CD14-positive monocyte (primary cell): ENCODE measurements around the gene MPST. TPM values are rescaled to one million over a fixed set of nuclear protein-coding genes. Genes with fewer than 3 reads are reported as not detected.

Source experiments
- DNase-seq, 3 donors: peaks; one replicate each; pipeline ENCODE4 v3.0.0-alpha.2; 2011 to 2022
- H2AFZ ChIP-seq: 2 replicates; pipeline ENCODE4 v1.6.0; 2012; ENCODE audit warnings: mild to moderate bottlenecking, low read depth, low read length, inconsistent platforms; ENCODE audit not compliant: insufficient read depth, poor library complexity, severe bottlenecking
- H3K27ac ChIP-seq, 2 donors: 1 replicate in 1 of 2; 2 replicates in 1 of 2; pipeline ENCODE4 v1.5.1; 2012 to 2013; ENCODE audit warnings: low read length in 2 of 2, control low read depth in 1 of 2, inconsistent platforms in 1 of 2, low read depth in 1 of 2, mild to moderate bottlenecking in 1 of 2
- H3K27me3 ChIP-seq, 2 donors: one replicate each; pipeline versions ENCODE4 v1.6.0 to v1.6.1; 2011 to 2013; ENCODE audit warnings: low read length in 2 of 2; ENCODE audit not compliant: control insufficient read depth in 2 of 2, insufficient read depth in 2 of 2
- H3K36me3 ChIP-seq, 2 donors: replicated peaks in 1 of 2; 1 replicate in 1 of 2; 2 replicates in 1 of 2; pipeline versions ENCODE4 v1.5.1 to v1.6.1; 2012 to 2013; ENCODE audit warnings: low read length in 2 of 2, control low read depth in 1 of 2, inconsistent platforms in 1 of 2, mild to moderate bottlenecking in 1 of 2; ENCODE audit not compliant: insufficient read depth in 2 of 2, control insufficient read depth in 1 of 2
- H3K4me1 ChIP-seq, 2 donors: 1 replicate in 1 of 2; 2 replicates in 1 of 2; pipeline versions ENCODE4 v1.5.1 to v1.6.1; 2012 to 2013; ENCODE audit warnings: low read length in 2 of 2, control low read depth in 1 of 2, inconsistent platforms in 1 of 2, mild to moderate bottlenecking in 1 of 2, moderate library complexity in 1 of 2; ENCODE audit not compliant: insufficient read depth in 2 of 2, control insufficient read depth in 1 of 2
- H3K4me2 ChIP-seq: replicated peaks from 2 replicates; pipeline ENCODE3; 2012; ENCODE audit warnings: low read length, moderate library complexity, mild to moderate bottlenecking; ENCODE audit not compliant: poor library complexity, severe bottlenecking; ENCODE audit errors: extremely low read depth
- H3K4me3 ChIP-seq, 3 experiments: fragments of 200-600 bp in 1 of 3; sonication (generic) in 1 of 3; replicated peaks in 1 of 3; 1 replicate in 2 of 3; 2 replicates in 1 of 3; pipeline ENCODE4 v1.5.1; 2011 to 2013; ENCODE audit warnings: low read length in 3 of 3, mild to moderate bottlenecking in 3 of 3, control low read depth in 2 of 3, low read depth in 2 of 3, inconsistent platforms in 1 of 3, moderate library complexity in 1 of 3
- H3K79me2 ChIP-seq: 2 replicates; pipeline ENCODE4 v1.6.0; 2012; ENCODE audit warnings: mild to moderate bottlenecking, control low read depth, inconsistent platforms, low read length, moderate library complexity; ENCODE audit not compliant: insufficient read depth
- H3K9ac ChIP-seq: 2 replicates; pipeline ENCODE4 v1.6.0; 2017; ENCODE audit warnings: low read length, mild to moderate bottlenecking; ENCODE audit not compliant: insufficient read depth, poor library complexity, severe bottlenecking
- H3K9me3 ChIP-seq, 2 donors: replicated peaks in 1 of 2; 1 replicate in 1 of 2; 2 replicates in 1 of 2; pipeline versions ENCODE4 v1.5.1 to v1.6.1; 2012 to 2013; ENCODE audit warnings: low read length in 2 of 2, control low read depth in 1 of 2; ENCODE audit not compliant: control insufficient read depth in 1 of 2, insufficient read depth in 1 of 2
- H4K20me1 ChIP-seq: 2 replicates; pipeline ENCODE4 v1.6.0; 2012; ENCODE audit warnings: mild to moderate bottlenecking, low read length, control low read depth, moderate library complexity; ENCODE audit not compliant: insufficient read depth
- H3K27ac Mint-ChIP-seq, 7 donors: one replicate each; pipeline ENCODE4 v1.8.0; 2020; ENCODE audit warnings: mild to moderate bottlenecking in 7 of 7, mixed read lengths in 7 of 7, moderate library complexity in 6 of 7, inconsistent platforms in 2 of 7
- H3K27me3 Mint-ChIP-seq, 3 donors: one replicate each; pipeline ENCODE4 v1.8.0; 2021 to 2022; ENCODE audit warnings: low read depth in 3 of 3, mild to moderate bottlenecking in 3 of 3, mixed read lengths in 3 of 3, moderate library complexity in 3 of 3, inconsistent platforms in 1 of 3
- H3K36me3 Mint-ChIP-seq, 2 donors: one replicate each; pipeline ENCODE4 v1.8.0; 2020; ENCODE audit warnings: mixed read lengths in 2 of 2, inconsistent platforms in 1 of 2, mild to moderate bottlenecking in 1 of 2
- H3K4me1 Mint-ChIP-seq: one replicate; pipeline ENCODE4 v1.8.0; 2020; ENCODE audit warnings: mild to moderate bottlenecking, mixed read lengths
- H3K4me3 Mint-ChIP-seq, 2 donors: one replicate each; pipeline ENCODE4 v1.8.0; 2020; ENCODE audit warnings: mild to moderate bottlenecking in 2 of 2, mixed read lengths in 2 of 2, moderate library complexity in 1 of 2
- H3K9me3 Mint-ChIP-seq, 7 donors: one replicate each; pipeline ENCODE4 v1.8.0; 2020 to 2022; ENCODE audit warnings: mixed read lengths in 7 of 7, mild to moderate bottlenecking in 6 of 7, moderate library complexity in 6 of 7, inconsistent platforms in 2 of 7
- WGBS: methylation state at CpG from one replicate; pipeline ENCODE4 v1.1.5; 2013; ENCODE audit warnings: missing lambda C conversion rate; ENCODE audit not compliant: insufficient coverage; 5-methylcytosine and 5-hydroxymethylcytosine counted together
- intact Hi-C, 2 donors: fragments of 100-400 bp; cut with micrococcal nuclease; formaldehyde crosslinking; loops; one replicate each; pipeline versions ENCODE4 v1.15.0 to v1.15.1; 2023
- polyA plus RNA-seq, 3 donors: library from polyadenylated mRNA; depleted of rRNA in 1 of 3; unstranded in 2 of 3; stranded (reverse) in 1 of 3; fragments of 300-500 nt in 2 of 3; fragments of >200 nt in 1 of 3; fragmentation: Illumina TruSeq in 2 of 3; gene quantifications; 1 replicate in 2 of 3; 2 replicates in 1 of 3; pipeline ENCODE4 v1.2.3, GENCODE V29; 2012 to 2021
- TF ChIP-seq, protein P1 (sequence below): fragments of 200-600 bp; IDR thresholded peaks from one replicate; pipeline ENCODE4 v1.8.0; 2022; ENCODE audit warnings: antibody characterized with exemption, mild to moderate bottlenecking

MPST gene
- polyA plus RNA-seq, 3 donors, result 27.9 to 53.7 (median 51.2) TPM

DNA sequence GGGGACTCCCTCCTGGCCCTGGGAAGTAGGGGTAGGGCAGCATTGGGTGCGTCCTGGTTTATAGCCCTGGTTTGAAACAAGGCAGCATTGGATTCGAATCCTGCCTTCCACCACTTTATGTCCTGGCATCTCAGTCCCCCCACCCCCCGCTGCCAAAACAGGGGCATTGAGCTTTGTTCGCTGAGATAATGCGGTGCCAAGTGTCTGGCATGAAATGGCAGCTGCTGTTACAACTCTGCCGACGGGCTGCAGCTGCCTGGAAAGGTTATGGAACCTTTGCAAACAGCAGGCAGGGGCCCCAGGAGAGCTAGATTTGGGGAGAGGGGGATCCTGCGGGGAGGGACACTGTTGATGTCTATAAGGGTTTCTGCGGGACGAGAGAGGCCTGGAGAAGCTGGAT, 2.2 kb upstream of the MPST start:
- peaks cover 23% of the 10 kb centered on the region for H4K20me1 ChIP-seq
- H3K27ac ChIP-seq, result no peak overlapping the region
- Mint-ChIP-seq H3K27me3 (peaks cover 0 to 1% (median 1%) of the 10 kb centered on the region in 3 donors), H3K9me3 (no peaks in the 10 kb centered on the region), H3K4me3 (no peak overlapping the region), H3K27ac (peak overlapping the region in 1 of 7 donors; percentile 35), H3K4me1 (peaks cover 41% of the 10 kb centered on the region), H3K36me3 (peaks cover 9 to 18% of the 10 kb centered on the region in 2 donors)
- no peak overlapping the region for H2AFZ ChIP-seq
- no peak overlapping the region for H3K4me3 ChIP-seq
- peaks cover 24 to 29% of the 10 kb centered on the region in 2 donors for H3K4me1 ChIP-seq
- intact Hi-C loops, result no loop called here
- WGBS, result over 99% methylated on average over 7 of the region's 10 CpGs
- TF ChIP-seq, protein P1, sequence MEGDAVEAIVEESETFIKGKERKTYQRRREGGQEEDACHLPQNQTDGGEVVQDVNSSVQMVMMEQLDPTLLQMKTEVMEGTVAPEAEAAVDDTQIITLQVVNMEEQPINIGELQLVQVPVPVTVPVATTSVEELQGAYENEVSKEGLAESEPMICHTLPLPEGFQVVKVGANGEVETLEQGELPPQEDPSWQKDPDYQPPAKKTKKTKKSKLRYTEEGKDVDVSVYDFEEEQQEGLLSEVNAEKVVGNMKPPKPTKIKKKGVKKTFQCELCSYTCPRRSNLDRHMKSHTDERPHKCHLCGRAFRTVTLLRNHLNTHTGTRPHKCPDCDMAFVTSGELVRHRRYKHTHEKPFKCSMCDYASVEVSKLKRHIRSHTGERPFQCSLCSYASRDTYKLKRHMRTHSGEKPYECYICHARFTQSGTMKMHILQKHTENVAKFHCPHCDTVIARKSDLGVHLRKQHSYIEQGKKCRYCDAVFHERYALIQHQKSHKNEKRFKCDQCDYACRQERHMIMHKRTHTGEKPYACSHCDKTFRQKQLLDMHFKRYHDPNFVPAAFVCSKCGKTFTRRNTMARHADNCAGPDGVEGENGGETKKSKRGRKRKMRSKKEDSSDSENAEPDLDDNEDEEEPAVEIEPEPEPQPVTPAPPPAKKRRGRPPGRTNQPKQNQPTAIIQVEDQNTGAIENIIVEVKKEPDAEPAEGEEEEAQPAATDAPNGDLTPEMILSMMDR, result no peak
- DNase-seq, result no peak
- no peaks in the 10 kb centered on the region for H3K9me3 ChIP-seq
- no peaks in the 10 kb centered on the region for H3K27me3 ChIP-seq
- no peak overlapping the region for H3K4me2 ChIP-seq
- no peak overlapping the region for H3K9ac ChIP-seq
- peaks cover 29% of the 10 kb centered on the region for H3K79me2 ChIP-seq
- H3K36me3 ChIP-seq, result peaks cover 0 to 9% of the 10 kb centered on the region in 2 donors

DNA sequence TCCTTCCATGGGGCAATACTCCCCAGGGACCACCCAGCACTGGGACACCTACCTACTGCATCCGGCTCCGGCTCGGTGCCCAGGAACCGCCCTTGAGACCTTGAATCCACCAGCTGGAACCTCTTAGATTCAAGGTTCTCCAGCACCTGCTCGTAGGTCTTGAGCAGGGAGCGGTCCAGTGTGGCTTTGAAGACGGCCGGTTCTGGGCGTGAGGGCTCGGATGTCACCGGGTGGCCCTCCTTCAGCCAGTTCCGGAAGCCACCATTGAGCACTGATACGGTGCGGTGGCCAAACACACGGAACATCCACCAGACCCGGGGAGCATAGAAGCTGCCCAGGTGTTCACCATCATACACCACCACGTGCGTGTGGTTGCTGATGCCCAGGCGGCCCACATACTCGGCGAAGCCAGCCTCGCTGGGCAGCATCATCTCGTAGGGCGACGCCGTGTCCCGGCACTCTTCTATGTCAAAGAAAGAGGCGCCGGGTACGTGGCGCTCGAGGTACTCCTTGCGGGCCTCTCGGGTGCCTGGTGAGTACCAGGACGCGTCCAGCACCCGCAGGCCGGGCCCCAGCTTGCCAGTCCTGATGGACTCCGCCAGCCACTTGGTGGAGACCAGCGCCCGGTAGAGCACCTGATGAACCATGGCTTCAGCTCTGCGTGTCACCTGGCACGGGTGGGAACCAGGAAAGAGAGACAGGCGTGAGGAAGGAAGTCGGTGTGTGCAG, 1.3 kb upstream of the MPST start:
- Mint-ChIP-seq H3K4me1 (peaks cover 41% of the 10 kb centered on the region), H3K9me3 (no peaks in the 10 kb centered on the region), H3K36me3 (peaks cover 9 to 18% of the 10 kb centered on the region in 2 donors), H3K27me3 (peaks cover 0 to 3% (median 1%) of the 10 kb centered on the region in 3 donors), H3K27ac (peak overlapping the region in 3 of 7 donors; percentile 13 to 60 (median 19)), H3K4me3 (peak overlapping the region; percentile 82 to 93)
- Histone ChIP-seq H2AFZ (peak overlapping the region; percentile 91), H3K4me2 (peak overlapping the region; percentile 97), H3K4me1 (peaks cover 24 to 29% of the 10 kb centered on the region in 2 donors), H3K27me3 (no peaks in the 10 kb centered on the region), H4K20me1 (peaks cover 28% of the 10 kb centered on the region), H3K36me3 (peaks cover 0 to 9% of the 10 kb centered on the region in 2 donors), H3K79me2 (peaks cover 34% of the 10 kb centered on the region), H3K9me3 (no peaks in the 10 kb centered on the region), H3K27ac (peak overlapping the region in 1 of 2 donors; percentile 61), H3K4me3 (peak overlapping the region; percentile 76 to 96 (median 85)), H3K9ac (peak overlapping the region; percentile 84)
- WGBS, result 87% methylated on average over 42 of the region's 45 CpGs
- intact Hi-C loops, result no loop called here
- no peak for DNase-seq
- TF ChIP-seq, protein P1, result no peak
